ENCODE results near the gene FPR2.

The FPR2 gene

DNA sequence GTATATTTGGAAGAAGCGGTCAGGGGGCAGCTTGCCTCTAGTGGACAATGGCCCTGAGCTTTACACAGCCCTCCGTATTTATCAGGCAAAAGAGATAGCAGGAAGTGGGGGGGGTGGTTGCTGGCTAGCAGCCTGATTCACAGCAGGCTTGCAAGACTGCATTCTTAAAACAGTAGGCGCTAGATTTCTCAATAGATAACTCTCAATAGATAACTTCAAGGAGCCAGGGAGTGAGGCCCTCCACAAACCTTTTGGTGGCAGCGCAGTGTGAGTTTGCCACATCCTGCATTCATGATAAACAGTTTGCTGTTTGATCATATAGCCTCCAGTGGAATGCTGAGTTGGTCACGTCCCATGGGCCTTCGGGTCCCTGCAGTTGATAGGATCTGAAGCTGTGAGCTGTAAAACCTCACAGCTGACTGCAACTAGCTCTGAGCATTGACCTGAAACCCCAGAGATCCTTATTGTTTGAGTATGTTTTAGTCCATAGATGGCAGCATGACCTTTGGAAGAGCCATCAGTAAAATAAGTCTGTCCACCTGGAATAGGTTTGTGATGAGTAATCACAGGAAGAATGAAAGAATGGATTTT, 46.2 kb downstream of the FPR2 start:
- H3K4me3 ChIP-seq (ENCODE audit: low read depth, low read length), result no peak overlapping the region
- no peak for TF ChIP-seq CTCF (IDR thresholded peaks at IDR 0.05; ENCODE audit: borderline replicate concordance, insufficient read depth, low read depth, low read length)

DNA sequence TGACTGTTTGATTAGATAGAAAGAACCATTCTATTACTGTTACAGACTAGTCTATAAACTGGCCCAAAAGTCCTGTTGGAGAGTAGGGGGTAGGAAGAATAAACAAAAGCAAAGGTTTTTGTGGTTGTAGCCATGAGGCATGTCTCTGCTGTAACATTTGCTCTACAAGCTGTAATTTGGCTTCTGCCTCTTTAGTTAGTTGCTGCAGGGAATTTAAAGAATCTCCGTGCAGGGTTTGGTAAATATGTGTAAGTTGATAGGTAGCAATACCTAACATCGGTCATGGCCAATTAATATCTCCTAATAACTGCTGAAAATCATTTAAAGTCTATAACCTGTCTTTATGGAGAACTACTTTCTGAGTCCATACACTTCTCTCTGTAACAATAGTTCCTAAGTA, 46.9 kb downstream of the FPR2 start:
- TF ChIP-seq CTCF (IDR thresholded peaks at IDR 0.05; ENCODE audit: borderline replicate concordance, insufficient read depth, low read depth, low read length), result no peak
- H3K4me3 ChIP-seq (ENCODE audit: low read depth, low read length), result no peak overlapping the region

GRCh38 chr19:51808333-51808986, 47.5 kb downstream of the FPR2 start:
- no peak for TF ChIP-seq CTCF (IDR thresholded peaks at IDR 0.05; ENCODE audit: borderline replicate concordance, insufficient read depth, low read depth, low read length)
- H3K4me3 ChIP-seq (ENCODE audit: low read depth, low read length), result no peak overlapping the region

DNA sequence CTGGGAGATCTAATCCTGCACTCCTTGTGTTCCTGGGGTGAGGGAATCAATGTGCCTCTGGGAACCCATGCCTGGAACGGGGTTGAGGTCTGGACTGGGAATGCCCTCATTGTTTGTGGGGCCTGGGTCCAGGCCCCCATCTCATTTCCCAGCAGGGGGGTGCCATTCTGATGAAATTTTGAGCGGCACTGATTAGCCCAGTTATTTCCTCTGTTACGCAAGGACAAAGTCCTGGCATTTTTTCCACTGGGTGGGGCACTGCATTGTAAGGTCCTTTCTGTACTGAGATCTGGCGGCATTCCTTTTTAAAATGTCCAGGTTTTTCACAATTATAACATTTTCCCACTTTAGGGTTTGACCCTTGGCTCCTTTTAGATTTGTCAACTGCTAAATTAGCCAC, 48.8 kb downstream of the FPR2 start:
- TF ChIP-seq CTCF (IDR thresholded peaks at IDR 0.05; ENCODE audit: borderline replicate concordance, insufficient read depth, low read depth, low read length), result no peak
- H3K4me3 ChIP-seq (ENCODE audit: low read depth, low read length), result no peak overlapping the region

DNA sequence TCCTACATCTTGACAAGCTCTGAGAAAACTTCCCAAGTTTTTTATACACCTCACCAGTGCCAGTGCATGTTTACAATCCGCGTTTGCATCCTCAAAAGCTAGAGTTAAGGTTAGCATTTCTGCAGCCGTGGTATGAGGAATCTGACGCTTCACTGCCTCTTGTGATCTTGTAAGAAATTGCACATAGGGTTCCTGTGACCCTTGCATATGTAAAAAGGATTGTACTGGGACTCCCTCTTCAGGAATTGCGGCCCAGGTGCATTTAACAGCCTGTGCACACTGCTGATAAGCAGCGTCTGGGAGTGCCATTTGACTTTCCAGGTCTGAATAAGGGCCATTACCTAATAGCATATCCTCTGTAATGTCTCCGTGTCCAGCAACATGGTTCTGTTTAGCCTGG, 49.2 kb downstream of the FPR2 start:
- no peak overlapping the region for H3K4me3 ChIP-seq (ENCODE audit: low read depth, low read length)
- no peak for TF ChIP-seq CTCF (IDR thresholded peaks at IDR 0.05; ENCODE audit: borderline replicate concordance, insufficient read depth, low read depth, low read length)

- H3K4me3 ChIP-seq (ENCODE audit: low read depth, low read length), result no peak overlapping the region
Observed at GRCh38 chr19:51811344-51811743, 50.4 kb downstream of the FPR2 start.

More at GRCh38 chr19:51811344-51811743, 50.4 kb downstream of the FPR2 start:
- no peak for TF ChIP-seq CTCF (IDR thresholded peaks at IDR 0.05; ENCODE audit: borderline replicate concordance, insufficient read depth, low read depth, low read length)
